PC-3 (cell line): Measurements from ENCODE around the gene ZNF697. TPM values are rescaled to one million over a fixed set of nuclear protein-coding genes. Genes with fewer than 3 reads are reported as not detected.

Source experiments
- ATAC-seq: fragments of 200-7000 bp; cut with Tn5 transposase; 2 replicates; pipeline ENCODE4 v1.9.1; 2020; ENCODE audit warnings: mild to moderate bottlenecking, moderate library complexity
- BruUV-seq: library from RNA; stranded (reverse); fragments of 400-500 nt; replicated peaks from 2 replicates; lab custom pipeline; 2021; lab: Mats Ljungman, UMichigan
- CTCF ChIA-PET: fragments of 300-600 bp; sonication (Branson Sonifier 250); formaldehyde crosslinking; loops from one replicate; lab custom pipeline; 2022; ENCODE audit warnings: antibody characterized with exemption; lab: Charles Lee
- POLR2A ChIA-PET: fragments of 300-600 bp; sonication (Branson Sonifier 250); formaldehyde crosslinking; loops from one replicate; lab custom pipeline; 2022; ENCODE audit warnings: antibody characterized with exemption; ENCODE audit not compliant: unreplicated experiment; lab: Charles Lee
- DNase-seq: peaks from one replicate; pipeline ENCODE4 v3.0.0-alpha.2; 2015
- H2AFZ ChIP-seq: fragments of 300-600 bp; sonication (generic); 2 replicates; pipeline ENCODE4 v1.6.0; 2016; ENCODE audit warnings: antibody characterized with exemption, low read length
- H3F3A ChIP-seq: fragments of 300-600 bp; sonication (generic); one replicate; pipeline ENCODE4 v1.6.0; 2017; ENCODE audit warnings: antibody characterized with exemption, low read length, control low read depth, mild to moderate bottlenecking; ENCODE audit not compliant: unreplicated experiment
- H3K27ac ChIP-seq: fragments of 300-600 bp; sonication (generic); 2 replicates; pipeline ENCODE4 v1.5.1; 2016; ENCODE audit warnings: mild to moderate bottlenecking, low read length
- H3K27me3 ChIP-seq: fragments of 300-600 bp; sonication (generic); 2 replicates; pipeline ENCODE4 v1.6.1; 2016; ENCODE audit warnings: low read length, mixed read lengths
- H3K36me3 ChIP-seq: fragments of 300-600 bp; sonication (generic); 2 replicates; pipeline ENCODE4 v1.6.1; 2016; ENCODE audit warnings: low read depth, mixed run types, low read length, mixed read lengths
- H3K4me1 ChIP-seq: fragments of 300-600 bp; sonication (generic); 2 replicates; pipeline ENCODE4 v1.5.1; 2016; ENCODE audit warnings: low read length; ENCODE audit not compliant: insufficient read depth
- H3K4me2 ChIP-seq: fragments of 300-600 bp; sonication (generic); 2 replicates; pipeline ENCODE4 v1.6.0; 2016; ENCODE audit warnings: low read length
- H3K4me3 ChIP-seq: fragments of 300-600 bp; sonication (generic); 2 replicates; pipeline ENCODE4 v1.5.1; 2016; ENCODE audit warnings: mild to moderate bottlenecking, low read length, mixed read lengths
- H3K79me2 ChIP-seq: fragments of 300-600 bp; sonication (generic); 2 replicates; pipeline ENCODE4 v1.6.1; 2017; ENCODE audit warnings: low read length, mixed read lengths
- H3K9ac ChIP-seq: fragments of 300-600 bp; sonication (generic); 2 replicates; pipeline ENCODE4 v1.6.0; 2016; ENCODE audit warnings: mild to moderate bottlenecking, low read length
- H3K9me2 ChIP-seq: fragments of 300-600 bp; sonication (generic); replicated peaks from 2 replicates; pipeline ENCODE4 v1.6.1; 2016; ENCODE audit warnings: mixed run types, low read length, mixed read lengths
- H3K9me3 ChIP-seq: fragments of 300-600 bp; sonication (generic); 2 replicates; pipeline ENCODE4 v1.6.1; 2016; ENCODE audit warnings: low read length, mixed read lengths
- H4K20me1 ChIP-seq: fragments of 300-600 bp; sonication (generic); 2 replicates; pipeline ENCODE4 v1.6.1; 2016; ENCODE audit warnings: low read length, mixed read lengths
- CTCF ChIP-seq: fragments of 300-600 bp; sonication (generic); conservative IDR thresholded peaks from 2 replicates; pipeline ENCODE4 v1.5.1; 2017; ENCODE audit warnings: antibody characterized with exemption, low read depth, mild to moderate bottlenecking, low read length
- EZH2 ChIP-seq: fragments of 300-600 bp; sonication (generic); IDR thresholded peaks from one replicate; pipeline ENCODE4 v1.6.1; 2017; ENCODE audit warnings: antibody characterized with exemption, mild to moderate bottlenecking, low read length; ENCODE audit not compliant: unreplicated experiment
- EZH2phosphoT487 ChIP-seq: fragments of 300-600 bp; sonication (generic); IDR thresholded peaks from 2 replicates; pipeline ENCODE4 v1.6.1; 2018; ENCODE audit warnings: mild to moderate bottlenecking, antibody characterized with exemption, low read length, borderline replicate concordance
- intact Hi-C: fragments of 100-400 bp; cut with micrococcal nuclease; formaldehyde crosslinking; loops from 2 replicates; pipeline ENCODE4 v1.9.0; 2023
- total RNA-seq: library from RNA; depleted of rRNA; stranded (reverse); fragments of >200 nt; gene quantifications from 2 replicates; pipeline ENCODE4 v1.2.3, GENCODE V29; 2014

ZNF697 gene
- total RNA-seq, 1 experiment from 2014 or later = 5.3 TPM

DNA sequence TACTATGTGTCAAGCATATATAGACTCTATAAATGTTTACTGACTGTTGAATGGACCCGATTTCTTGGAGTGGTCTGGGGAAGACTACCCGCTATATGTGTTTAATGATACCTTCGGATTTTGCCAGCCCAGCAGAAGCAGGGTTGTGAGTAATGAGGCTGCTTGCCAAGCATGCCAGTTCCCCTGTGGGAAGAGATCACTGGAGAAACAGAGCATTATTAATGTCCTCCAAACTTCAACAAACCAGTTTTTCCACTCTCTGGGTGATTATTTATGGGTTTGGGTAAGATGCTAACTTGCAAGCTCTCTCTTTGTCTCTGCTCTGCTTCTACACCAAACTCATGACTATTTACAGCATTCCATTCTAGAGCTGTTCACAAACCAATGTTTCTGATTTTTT, 38.6 kb upstream of the ZNF697 start:
- DNase-seq (peak; percentile 97), ATAC-seq (peak; percentile 79)
- Histone ChIP-seq H3K79me2 (no peaks in the 10 kb centered on the region), H3K4me2 (peak overlapping the region; percentile 66), H3K9ac (no peak overlapping the region), H2AFZ (no peak overlapping the region), H3K9me3 (no peaks in the 10 kb centered on the region), H3K4me3 (peak overlapping the region; percentile 13; the same call in 1 of the 2 replicates), H3F3A (peaks cover 6% of the 10 kb centered on the region), H4K20me1 (no peaks in the 10 kb centered on the region), H3K4me1 (peaks cover 30% of the 10 kb centered on the region), H3K27ac (peak overlapping the region; percentile 75), H3K27me3 (no peaks in the 10 kb centered on the region), H3K36me3 (no peaks in the 10 kb centered on the region), H3K9me2 (no peaks in the 10 kb centered on the region)
- POLR2A ChIA-PET = no interaction called here
- CTCF ChIA-PET = interaction anchor here (0.6 to 1.1 kb wide), 2 partner anchors 25 to 75 kb away, joined by 3 read pairs; partner anchors contain the start of gene PHGDH
- BruUV-seq = no TSS peak
- no peak for TF ChIP-seq EZH2phosphoT487
- TF ChIP-seq EZH2 = no peak
- TF ChIP-seq CTCF = no peak
- intact Hi-C loops = no loop called here

GRCh38 chr1:119683893-119684292, 35.8 kb upstream of the ZNF697 start:
- intact Hi-C loops = no loop called here
- no peaks in the 10 kb centered on the region for H3K27me3 ChIP-seq
- ChIA-PET CTCF (no interaction called here), POLR2A (no interaction called here)
- no peak overlapping the region for H2AFZ ChIP-seq
- H3K9ac ChIP-seq = no peak overlapping the region
- DNase-seq (no peak), ATAC-seq (no peak)
- peaks cover 28% of the 10 kb centered on the region for H3K4me1 ChIP-seq
- no peak for TF ChIP-seq CTCF
- TF ChIP-seq EZH2phosphoT487 = no peak
- TF ChIP-seq EZH2 = no peak
- no peaks in the 10 kb centered on the region for H3K9me3 ChIP-seq
- H3K4me2 ChIP-seq = no peak overlapping the region
- peaks cover 6% of the 10 kb centered on the region for H3F3A ChIP-seq
- H3K4me3 ChIP-seq = no peak overlapping the region
- H3K79me2 ChIP-seq = no peaks in the 10 kb centered on the region
- no TSS peak for BruUV-seq
- no peak overlapping the region for H3K27ac ChIP-seq
- no peaks in the 10 kb centered on the region for H3K9me2 ChIP-seq
- H4K20me1 ChIP-seq = no peaks in the 10 kb centered on the region
- no peaks in the 10 kb centered on the region for H3K36me3 ChIP-seq

DNA sequence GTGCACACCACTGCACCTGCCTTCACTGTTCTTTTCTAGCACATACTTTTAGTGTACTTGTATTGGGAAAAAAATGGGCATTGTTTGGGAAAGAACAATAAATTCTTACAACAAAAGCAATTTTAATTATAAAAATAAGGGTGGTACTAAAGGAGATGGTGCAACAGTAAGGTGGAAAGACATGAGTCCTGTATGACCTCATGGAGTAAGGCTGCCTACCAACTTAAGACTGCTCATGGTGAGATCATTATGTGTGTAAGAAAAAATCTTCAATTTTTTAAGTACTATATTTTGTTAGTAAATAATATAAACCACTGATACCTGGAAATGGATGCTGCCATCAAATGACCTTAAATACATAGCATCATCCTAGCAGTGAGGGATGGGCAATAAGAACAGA, 34.1 kb upstream of the ZNF697 start:
- Histone ChIP-seq H3K9ac (no peak overlapping the region), H3K27ac (no peak overlapping the region), H2AFZ (no peak overlapping the region), H3K79me2 (no peaks in the 10 kb centered on the region), H4K20me1 (no peaks in the 10 kb centered on the region), H3K4me1 (peaks cover 11% of the 10 kb centered on the region), H3K4me2 (no peak overlapping the region), H3K27me3 (no peaks in the 10 kb centered on the region), H3K4me3 (no peak overlapping the region), H3K9me2 (no peaks in the 10 kb centered on the region), H3K9me3 (no peaks in the 10 kb centered on the region), H3K36me3 (no peaks in the 10 kb centered on the region), H3F3A (peaks cover 4% of the 10 kb centered on the region)
- no peak for ATAC-seq
- intact Hi-C loops = no loop called here
- no peak for DNase-seq
- POLR2A ChIA-PET = interaction anchor here (0.6 kb wide), 1 partner anchor 1445 kb away, joined by 3 read pairs; no protein-coding TSS in a partner anchor
- BruUV-seq = no TSS peak
- CTCF ChIA-PET = no interaction called here
- TF ChIP-seq EZH2 (no peak), CTCF (no peak), EZH2phosphoT487 (no peak)
